NK-92 treated with Interleukin-12 subunit alpha and Interleukin-12 subunit beta, amount 100 ng/mL, for 24 hours (cell line): ENCODE results near the gene CNKSR3.

ENCODE experiments used
- DNase-seq: peaks from one replicate; lab custom pipeline; 2025; lab: John Stamatoyannopoulos, UW

CNKSR3 gene

GRCh38 chr6:154502553-154502952, 7.9 kb downstream of the CNKSR3 start:
- DNase-seq = no peak

- no peak for DNase-seq
Observed at GRCh38 chr6:154501578-154501868, 9.0 kb downstream of the CNKSR3 start.

- no peak for DNase-seq
Observed at GRCh38 chr6:154500769-154501577, 9.5 kb downstream of the CNKSR3 start.

DNA sequence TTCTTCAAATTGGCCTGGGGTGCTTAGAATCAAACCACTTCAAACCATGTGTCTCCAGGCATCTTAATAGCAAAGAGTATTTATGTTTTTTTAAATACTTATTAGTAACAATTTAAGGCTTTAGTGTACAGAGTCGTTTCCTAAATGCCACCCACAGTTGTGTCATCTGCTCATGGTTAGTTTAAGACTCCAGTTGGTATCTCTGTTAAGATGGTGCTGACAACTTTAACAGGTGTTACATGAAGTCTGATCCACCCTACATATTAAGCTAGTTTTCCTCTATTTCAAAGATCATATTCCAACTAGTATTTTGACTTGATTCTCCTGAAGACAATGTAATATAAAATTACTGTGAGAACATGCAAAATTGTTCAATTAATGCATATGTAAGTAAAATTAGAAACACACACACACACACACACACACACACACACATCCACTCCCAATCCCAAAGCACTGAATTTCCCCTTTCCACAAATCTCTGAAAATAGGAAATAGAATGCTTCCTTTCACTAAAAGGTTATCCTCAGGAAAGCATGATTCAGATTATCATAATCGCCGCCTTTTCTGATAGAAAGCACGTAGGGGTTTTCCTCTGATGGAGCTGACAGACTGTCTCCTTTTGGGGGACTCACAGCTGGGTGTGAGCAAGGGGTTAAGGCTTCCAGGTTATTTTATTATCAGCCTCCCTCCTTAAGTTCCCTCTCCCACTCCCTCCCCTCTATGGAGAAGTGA, 10.5 kb downstream of the CNKSR3 start:
- DNase-seq = no peak

DNA sequence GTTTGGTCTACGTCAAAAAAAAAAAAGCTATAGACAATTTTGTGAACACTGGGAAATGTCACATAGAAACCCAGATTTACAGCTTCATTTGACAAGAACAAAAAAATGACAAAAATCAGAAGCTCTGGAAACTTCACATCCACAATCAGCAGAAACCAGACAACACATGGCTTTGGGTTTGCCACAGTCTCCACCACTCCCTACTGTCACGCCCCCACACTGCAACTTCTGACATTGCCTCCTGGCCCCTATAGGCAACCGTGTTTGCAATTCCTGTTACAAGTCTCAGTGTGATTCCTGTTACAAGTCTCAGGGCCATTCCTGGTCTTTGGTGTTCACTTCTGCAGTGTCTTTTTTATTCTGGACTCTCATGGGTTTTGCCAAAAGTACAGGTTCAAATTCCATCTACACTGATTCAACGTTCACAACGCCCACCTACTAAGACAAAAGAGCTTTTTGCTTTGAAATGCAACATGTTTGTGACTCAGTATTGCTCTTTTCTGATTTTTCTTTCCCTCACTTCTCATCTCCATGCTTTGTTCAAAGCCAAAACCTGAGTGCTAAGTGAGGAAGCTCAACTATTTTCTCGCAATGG, 12.0 kb downstream of the CNKSR3 start:
- no peak for DNase-seq

- no peak for DNase-seq
Observed at GRCh38 chr6:154496793-154497517, 13.5 kb downstream of the CNKSR3 start.

DNA sequence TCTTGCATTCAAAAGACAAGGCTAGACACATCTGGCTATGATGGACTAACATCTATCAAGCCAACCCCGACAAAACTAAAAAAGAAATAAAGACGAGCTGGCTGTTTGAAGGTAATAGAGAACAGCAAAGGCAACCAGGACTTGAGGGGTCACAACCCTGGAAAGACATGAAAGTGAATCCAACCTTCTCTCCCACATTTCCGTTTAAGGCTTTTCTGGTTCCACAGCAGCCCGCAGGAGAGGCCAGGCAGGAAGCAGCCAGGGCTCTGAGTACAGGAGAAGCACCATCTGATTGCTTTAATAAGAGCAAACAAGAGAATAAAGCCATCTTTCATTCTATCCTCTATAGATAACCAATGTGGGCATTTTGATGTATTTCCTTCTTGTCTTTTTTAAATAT, 14.3 kb downstream of the CNKSR3 start:
- no peak for DNase-seq

GRCh38 chr6:154494592-154495311, 15.7 kb downstream of the CNKSR3 start:
- DNase-seq = no peak

- no peak for DNase-seq
Observed at GRCh38 chr6:154491567-154492470, 18.7 kb downstream of the CNKSR3 start.

- DNase-seq = no peak
Observed at GRCh38 chr6:154489822-154490221, 20.7 kb downstream of the CNKSR3 start.

DNA sequence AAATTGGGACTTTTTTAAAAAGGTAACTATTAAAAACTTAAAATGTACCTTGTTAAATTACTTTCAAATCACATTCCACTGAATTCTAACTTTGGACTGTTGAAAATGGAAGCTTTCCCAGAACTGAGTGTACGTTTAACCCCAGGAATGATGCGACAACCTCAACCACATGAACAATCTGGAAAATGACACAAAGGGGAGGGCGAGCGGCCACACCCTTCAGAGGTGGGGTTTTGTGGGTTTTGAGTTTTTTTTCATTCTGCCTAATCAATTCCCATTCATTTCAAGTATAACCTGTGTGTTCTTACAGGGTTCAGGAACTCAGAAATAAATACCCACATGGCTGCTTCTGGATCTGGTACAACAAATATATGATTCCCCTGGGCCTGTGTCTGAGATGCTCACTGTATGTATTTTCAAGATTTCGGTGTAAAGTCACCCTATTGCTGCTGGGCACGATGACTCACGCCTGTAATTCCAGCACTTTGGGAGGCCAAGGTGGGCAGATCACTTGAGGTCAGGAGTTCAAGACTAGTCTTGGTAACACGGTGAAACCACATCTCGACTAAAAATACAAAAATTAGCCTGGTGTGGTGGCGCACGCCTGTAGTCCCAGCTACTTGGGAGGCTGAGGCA, 21.6 kb downstream of the CNKSR3 start:
- no peak for DNase-seq

- DNase-seq = no peak
Observed at GRCh38 chr6:154488248-154488593, 22.3 kb downstream of the CNKSR3 start.

- DNase-seq = no peak
Observed at GRCh38 chr6:154487367-154488247, 22.9 kb downstream of the CNKSR3 start.

GRCh38 chr6:154485815-154486214, 24.7 kb downstream of the CNKSR3 start:
- DNase-seq = no peak

- DNase-seq = no peak
Observed at GRCh38 chr6:154484942-154485341, 25.5 kb downstream of the CNKSR3 start.

DNA sequence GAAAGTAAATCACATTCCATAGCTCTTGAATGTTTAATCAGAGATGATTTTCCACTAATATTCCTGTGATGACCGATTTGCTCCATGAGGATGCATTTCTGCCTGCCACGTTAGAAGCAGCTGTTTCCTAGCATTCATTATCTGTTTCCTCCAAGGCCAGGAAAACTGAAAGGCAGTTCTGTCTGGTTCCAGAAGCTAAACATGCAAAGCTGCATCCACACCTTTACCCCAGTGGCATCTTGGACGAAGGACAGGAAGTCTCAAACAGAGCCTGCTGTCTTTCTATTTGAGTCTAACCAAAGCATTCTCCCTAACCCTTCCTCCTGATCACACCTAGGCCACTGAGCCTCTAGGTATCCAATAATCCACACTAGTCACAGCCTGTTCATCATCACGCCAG, 27.6 kb downstream of the CNKSR3 start:
- no peak for DNase-seq

GRCh38 chr6:154481521-154482013, 28.9 kb downstream of the CNKSR3 start:
- DNase-seq = no peak

GRCh38 chr6:154479771-154480639, 30.5 kb downstream of the CNKSR3 start:
- no peak for DNase-seq
